Activated T-helper 9 cell treated with anti-CD3 and anti-CD28 coated beads, Interleukin-2, amount 50 U/mL, for 16 hours (primary cell): ENCODE results near the gene CEMIP2.

Experiments used
- DNase-seq: peaks from one replicate; pipeline ENCODE4 v3.0.0-alpha.2; 2020; ENCODE audit warnings: low read depth

Gene CEMIP2

DNA sequence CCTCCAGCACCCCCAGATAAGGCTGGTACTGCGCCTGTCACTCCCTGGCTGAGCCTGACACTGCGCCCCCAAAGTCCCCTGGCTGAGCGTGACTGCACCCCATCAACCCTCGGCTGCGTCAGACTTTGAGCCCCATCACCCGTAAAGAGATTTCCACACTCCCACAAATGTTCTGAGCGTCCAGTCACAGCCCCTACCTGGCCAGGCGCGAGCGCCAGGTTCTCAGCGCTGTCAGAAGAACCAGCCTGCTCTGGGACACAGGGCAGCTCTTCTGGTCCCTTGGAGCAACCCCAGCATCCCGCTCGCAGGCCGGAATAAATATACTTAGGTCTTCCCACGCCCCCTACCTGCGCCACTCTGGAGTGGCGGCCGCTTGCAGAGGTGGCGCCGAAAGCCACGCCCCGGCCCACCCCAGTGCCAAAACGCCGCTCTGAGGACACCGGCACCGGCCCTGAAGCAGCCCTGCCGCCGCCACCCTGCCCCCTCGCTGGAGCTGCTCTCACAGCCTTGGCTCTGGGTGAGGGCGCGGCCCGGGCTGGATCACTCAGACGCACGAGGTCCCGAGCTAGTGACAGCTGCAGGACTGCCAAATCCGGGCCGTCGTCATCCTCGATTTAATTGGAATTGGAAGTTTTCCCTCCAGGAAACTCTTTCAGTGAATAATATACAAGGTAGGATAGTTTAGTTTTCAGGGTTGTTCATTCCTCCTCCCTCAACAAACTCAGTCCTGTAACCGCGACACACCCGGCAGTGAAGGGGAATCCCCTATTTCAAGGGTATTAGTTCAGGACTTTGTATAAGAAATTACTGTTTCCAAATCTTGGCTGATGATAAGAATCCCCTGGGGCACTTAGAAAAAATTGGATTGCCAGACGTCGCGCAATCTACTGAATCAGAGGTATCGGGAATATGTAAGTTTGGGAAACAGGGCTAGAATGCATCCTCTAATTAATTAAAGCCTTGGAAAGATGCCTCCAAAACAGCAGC, 1.2 kb upstream of the CEMIP2 start:
- DNase-seq, result peak; percentile 51

DNA sequence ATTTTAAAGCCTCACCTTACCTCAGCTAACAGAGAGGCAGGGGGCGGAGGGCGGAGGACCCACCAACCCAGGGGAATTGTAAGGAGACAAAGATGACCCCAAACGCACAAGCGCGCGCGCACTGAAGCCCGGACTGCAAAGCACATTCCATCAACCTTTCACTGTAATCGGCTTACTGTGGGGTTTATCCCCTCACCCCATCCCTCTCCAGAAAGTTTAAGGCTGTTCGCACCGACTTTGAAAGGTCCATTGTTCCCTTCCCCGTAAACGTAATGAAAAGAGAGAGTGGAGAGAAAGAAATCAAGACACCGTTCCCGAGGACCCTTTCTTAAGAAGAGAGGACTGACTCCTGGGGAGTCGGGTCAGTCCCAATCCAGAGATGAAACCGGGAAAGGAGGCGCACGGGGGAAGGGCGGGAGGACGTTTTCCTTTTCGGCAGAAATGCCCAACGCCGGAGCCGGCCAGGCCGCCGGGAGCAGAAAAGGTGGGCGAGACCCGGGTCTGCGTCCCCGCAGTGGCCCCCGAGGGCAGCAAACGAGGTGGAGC, 464 bp downstream of the CEMIP2 start:
- DNase-seq, result no peak

DNA sequence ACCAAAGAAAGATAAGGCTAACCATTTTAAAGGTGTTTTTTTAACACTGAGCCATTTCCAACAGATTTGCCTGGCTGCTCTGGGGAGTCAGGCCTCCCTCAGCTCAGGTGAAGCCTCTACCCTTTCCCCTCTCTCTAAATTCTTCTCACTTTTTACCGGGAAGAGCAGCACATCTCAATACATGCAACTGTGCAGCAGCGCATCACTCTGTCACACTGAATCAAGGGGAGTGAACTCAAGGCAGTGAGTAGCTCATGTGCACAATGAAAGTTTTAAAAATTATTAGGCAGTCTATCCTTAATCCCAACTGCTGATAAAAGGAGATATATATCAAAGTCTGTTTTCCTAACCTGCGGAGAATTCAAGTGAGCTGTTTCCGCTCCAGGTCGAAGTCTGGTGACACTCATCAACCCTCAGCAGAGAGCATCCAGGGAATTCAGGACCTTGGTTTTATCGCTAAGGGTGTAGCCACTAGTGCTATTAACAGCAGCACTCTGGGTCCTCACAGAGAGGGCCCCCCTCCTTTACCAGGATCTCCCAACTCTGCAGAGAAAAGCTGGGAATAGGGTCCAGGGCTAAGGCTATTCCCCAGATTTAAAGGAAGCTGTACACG, 1.0 kb downstream of the CEMIP2 start:
- DNase-seq, result no peak

DNA sequence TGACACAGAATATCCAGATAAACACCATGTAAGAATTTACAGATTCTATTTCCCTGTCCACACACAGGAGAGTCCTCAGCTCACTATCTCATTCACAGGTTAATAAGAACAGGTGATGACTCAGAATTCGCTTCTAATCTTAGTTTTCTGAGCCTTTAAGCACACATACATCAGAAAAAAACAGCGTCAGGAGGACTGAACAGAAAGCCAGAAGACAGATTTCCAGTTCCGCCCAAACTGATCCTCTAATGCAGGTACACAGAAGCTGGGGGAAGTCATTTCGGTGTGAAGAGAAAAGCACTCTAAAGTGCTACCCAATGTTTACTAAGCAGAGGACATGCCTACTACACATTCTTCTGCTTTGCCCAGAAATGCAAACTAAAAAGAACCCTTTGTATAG, 1.6 kb downstream of the CEMIP2 start:
- DNase-seq, result no peak

DNA sequence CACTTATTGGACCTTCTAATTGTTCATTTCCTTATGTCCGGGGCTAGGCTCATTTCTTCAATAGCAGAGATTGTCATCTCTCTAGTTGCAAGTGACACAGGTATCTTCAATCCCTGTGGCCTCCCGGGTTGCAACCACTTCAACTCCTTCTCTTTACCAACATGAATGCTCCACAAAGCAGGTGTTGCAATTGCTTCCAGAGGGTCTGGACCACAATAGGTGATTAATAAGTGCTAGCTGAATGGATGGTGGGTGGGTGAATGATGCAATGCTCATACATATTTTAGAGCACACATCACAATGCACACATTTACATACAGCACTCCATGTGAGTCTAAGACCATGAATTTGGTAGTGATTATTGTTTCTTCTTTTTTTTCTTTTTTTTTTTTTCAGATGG, 2.6 kb downstream of the CEMIP2 start:
- no peak for DNase-seq

DNA sequence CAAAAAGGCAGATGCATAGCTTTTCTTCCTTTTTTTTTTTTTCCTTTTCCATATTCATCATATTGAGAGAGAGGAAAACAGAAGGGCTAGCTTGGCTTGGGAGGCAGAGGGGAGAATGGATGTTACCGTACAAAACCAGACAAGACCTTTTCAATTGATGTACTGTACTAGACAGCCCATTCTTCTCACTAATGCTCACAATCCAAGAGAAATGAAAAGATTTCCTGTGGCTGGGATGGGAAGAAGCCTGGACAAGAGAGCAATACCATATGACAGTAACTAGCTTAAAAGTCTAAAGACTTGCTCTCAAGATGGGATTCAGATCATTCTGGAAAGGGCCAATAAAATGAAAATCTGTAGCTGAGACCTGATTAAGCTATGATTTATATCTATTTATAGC, 3.4 kb downstream of the CEMIP2 start:
- no peak for DNase-seq

DNA sequence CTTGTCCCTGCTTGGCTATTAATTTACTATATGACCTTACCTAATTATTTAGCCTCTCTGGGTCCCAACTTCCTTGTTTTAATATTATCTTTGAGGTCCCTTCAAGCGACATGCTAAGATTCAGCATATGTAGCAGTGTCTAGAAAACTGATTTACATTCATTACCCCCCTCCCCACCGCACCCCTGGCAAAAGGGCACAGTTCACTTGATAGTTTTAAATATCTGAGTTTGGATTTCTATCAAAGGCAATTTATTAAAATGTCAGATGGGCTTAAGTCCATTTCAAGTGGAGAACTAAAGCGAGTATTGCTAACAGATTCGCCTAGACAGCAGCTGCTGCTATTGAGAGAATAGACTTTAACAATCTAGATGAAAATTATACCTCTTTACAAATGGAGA, 3.9 kb downstream of the CEMIP2 start:
- DNase-seq, result no peak

DNA sequence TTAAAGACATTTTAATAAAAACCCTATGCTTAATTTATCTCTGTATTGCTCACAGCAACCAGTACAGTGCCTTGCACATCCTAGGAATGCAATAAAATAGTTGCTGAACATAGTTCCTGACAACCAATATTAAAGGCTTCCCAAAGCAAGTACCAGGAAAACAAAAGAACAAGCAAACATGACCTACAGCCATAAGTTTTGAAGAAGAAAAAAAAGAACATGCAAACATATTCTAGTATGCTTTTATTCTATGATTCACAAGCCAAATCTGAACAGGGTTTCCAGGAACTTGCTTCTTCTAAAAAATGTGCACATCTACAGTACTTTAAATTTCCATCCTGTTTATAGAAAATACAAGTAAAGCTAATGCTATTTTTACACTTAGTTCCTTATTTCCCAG, 4.5 kb downstream of the CEMIP2 start:
- DNase-seq, result no peak

DNA sequence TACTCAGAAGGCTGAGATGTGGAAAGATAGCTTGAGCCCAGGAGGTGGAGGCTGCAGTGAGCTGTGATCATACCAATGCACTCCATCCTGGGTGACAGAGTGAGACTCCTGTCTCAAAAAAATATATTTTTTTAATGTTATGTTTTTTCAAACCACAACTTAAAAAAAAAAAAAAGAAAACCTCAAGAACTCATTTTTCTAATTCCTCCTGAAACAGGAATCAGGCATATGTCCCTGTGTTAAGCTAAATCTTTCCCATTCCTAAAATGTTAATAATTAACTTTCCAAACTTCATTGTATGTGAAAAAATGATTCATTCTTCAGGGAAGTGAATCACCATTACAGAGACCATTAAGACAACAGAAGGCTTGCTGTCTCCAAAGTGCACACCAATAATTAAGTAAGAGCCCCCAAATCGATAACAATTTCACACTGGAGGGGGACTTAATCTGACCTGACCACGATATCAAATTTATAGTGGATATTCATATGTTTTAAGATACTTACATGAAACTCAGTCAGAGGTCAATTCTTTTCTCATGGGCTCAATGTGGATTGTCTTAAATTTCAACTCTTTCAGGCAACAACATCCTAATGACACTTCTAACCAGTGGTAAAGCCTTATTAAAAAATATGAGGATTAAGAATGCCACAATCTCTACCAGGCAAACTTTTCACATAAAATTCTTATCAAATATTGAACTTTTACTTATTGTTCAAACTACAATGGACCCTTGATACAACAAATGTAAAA, 5.2 kb downstream of the CEMIP2 start:
- no peak for DNase-seq

DNA sequence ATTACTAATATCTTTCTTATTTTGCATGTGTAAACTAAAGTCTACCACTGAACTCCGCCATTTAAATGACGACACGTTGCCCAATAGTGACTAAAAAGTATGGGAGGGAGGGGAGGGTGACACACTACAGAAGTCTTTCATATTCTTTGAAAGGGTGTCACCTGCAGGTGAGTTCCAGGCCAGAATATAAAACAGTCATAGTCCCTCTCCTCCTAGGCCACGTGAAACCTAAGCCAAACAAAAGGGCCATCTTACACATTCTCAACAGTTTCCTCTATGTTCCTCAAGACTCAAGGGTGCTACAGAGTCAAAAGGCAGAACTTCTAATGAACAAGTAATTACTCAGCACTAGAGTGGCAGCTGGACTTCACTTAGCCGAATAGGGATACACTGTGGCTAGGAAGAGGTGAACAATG, 6.4 kb downstream of the CEMIP2 start:
- no peak for DNase-seq

DNA sequence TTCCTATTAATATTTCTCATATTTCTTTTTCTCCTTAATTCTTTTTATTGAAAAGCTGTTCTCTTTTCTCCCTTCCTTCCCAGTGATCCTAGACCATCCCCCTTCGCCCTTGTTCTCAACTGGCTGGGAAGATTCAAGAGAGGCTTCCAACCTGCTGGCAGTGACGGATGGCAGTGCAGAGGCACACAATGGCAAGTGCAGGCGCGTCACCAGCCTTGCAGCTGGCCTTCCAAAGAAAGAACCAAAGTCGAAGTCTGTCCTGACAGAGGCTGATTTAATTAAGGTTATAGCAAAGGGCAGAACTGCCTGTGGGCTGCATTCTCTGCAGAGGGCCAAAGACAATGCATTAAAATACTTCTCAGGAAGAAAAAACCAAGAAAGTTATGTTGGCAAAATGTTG, 7.4 kb downstream of the CEMIP2 start:
- no peak for DNase-seq

DNA sequence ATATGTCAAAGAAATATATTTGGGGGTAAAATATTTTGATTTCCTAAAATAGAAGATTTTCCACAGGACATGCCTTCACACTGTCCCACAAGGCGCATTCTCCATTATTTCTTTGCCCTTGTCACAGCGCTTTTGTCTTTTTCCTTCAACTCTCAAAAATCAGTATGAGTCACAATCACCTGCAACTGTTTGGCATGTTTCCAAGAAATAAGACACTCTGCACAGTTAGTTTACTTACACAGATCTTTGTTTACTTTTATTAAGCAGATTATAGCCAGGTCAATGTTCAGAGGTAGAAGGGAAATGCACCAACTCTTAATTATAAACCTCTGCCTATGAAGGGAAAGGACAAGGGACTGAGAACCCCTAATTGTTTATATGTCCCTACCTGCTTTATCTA, 9.5 kb downstream of the CEMIP2 start:
- no peak for DNase-seq

DNA sequence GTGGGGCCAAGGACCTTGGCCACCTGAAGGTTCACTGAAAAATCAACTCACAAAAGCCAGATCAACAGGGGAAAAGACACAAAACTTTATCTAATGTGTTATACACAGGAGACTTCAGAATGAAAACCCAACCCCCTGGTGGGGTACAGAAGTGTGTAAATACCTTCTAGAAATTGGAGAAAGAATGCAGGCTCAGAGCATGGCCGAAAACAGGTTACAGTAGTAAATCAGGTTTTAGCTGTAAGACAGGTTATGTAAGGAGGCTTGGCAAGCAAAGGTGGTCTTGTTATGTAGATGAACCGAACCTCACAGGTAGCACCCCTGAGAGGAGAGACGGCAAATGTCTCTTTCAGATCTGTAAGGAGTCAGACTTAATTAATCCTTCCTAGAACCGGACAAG, 10.0 kb downstream of the CEMIP2 start:
- no peak for DNase-seq

DNA sequence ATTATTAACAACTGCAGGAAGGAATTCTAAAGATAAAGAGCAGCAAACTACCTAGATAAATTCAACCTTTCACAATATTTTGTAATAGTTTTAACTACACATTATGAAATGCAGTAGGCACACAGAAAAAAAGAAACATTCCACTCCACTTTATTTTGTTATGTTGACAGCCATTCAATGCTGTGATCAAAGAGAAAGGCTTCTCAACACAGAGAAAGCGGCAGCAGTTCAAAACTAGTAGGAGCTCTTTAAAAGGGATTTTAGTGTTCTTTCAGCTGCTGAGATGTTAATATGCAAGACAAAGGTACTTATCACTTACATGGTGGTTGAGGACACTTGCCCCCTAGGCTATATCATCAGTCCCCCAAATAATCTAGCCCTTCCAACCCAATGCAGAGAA, 11.6 kb downstream of the CEMIP2 start:
- no peak for DNase-seq

DNA sequence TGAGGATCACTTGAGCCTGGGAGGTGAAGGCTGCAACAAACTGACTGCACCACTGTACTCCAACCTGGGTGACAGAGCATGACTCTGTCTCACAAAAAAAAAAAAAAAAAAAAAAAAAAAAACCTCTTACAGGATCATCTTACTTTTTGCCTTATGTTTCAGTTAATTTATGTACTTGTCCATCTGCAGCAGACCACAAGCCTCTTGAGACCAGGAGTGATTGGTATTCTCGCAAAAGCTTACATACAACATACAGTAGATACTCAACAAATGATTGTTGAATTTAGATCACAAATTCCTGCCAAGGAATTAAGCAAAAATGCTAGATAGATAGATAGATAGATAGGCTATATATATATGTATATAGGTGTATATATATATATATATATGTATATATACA, 12.4 kb downstream of the CEMIP2 start:
- no peak for DNase-seq

DNA sequence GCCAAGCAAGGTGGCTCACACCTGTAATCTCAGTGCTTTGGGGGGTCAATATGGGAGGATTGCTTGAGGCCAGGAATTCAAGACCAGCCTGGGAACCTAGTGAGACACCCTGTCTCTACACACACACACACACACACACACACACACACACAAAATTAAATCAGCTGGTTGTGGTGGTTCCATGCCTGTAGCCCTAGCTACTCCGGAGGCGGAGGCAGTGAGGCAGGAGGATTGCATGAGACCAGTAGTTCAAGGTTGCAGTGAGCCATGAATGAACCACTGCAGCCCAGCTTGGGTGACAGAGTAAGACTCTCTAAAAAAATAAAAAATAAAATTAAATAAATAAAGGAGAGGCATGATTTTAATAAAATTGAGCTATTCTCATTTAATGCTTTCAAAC, 13.1 kb downstream of the CEMIP2 start:
- no peak for DNase-seq

DNA sequence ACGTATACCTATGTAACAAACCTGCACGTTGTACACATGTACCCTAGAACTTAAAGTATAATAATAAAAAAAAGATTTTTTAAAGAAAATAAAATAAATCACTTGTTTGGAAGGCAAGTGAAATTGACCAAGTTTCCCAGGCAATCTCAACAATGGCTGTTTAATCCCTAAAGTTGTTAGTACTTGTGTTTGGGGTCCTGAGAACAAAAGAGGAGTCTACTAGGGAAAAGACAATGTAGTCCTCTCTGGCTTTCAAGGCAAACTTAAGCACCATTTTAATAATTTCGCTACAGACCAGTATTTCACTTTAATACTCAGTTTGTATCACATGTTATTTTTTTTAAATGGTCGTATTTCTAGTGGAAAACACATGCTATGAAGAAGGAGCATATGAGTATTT, 14.2 kb downstream of the CEMIP2 start:
- no peak for DNase-seq

DNA sequence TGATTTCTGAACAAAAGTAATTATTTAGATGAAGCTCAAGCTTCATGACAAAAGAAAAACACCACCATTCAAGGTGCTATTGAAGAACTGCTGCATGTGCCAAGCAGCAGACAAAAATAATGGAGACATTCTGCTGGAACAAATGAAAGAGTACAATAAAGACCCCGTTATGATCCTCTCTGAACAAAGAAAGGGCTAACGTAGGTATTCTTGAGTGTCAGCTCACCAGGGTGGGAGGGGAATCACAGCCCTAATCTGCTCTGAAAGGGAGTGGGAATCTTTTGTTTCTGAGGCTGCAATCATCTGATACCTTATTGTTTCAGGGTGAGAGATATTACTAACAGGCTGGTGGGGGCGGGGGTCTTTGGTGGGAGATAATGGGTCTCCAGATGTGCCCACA, 15.4 kb downstream of the CEMIP2 start:
- DNase-seq, result no peak

DNA sequence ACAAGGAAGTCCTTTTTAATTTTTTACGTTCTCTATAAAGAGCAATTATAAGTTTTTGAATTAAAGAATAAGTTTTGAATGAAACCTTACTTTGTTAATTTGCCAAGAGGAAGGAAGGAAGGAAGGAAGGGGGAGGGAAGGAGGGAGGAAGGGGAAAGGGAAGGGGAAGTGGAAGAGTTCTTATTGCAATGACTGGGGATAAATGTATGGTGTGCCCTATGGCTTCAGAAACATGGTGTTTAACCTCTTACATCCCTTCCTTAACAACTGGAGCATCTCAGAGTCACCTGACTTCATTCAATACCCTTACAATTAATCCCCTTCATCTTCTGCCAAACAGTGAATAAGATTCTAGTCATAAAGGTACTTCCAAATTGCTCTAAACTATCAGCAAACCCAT, 16.0 kb downstream of the CEMIP2 start:
- no peak for DNase-seq

DNA sequence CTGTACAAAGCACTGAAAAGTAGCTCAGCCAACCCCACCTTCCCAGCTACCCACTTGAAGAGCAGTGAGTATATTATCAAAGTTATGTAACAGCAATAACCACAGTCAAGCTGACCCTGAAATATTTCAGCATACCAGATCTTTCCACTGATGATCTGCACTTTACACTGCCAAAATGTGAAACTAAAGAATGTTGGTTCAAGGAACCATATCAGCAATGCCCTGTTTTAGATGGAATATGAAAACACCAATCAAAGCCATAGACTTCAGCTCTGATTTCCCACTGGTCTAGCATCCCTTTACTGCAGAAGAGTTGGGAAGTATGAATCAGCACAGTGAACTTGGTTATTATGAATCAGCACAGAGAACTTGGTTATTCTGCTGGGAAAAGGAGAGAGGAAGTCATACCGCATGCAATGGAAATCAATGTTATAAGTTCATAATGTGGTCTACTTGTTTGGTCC, 20.0 kb downstream of the CEMIP2 start:
- DNase-seq, result no peak

DNA sequence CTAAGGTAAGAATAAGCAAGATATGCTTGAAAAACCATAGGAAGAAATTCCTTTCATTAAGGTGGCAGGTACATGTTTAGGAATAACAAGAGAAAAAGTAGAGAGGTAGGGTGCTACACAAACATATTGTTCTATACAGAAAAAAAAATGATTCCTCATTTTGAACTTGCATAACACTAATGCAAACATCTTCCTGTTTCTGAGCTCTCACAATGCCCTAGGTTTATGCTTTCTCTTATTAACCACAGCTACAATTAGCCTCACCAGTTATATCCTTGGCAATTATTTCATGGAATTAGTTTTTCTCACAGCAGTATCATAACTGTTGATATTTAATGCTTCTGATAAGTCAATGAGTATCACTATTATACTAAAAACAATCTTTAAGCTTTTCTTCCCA, 20.7 kb downstream of the CEMIP2 start:
- DNase-seq, result no peak

DNA sequence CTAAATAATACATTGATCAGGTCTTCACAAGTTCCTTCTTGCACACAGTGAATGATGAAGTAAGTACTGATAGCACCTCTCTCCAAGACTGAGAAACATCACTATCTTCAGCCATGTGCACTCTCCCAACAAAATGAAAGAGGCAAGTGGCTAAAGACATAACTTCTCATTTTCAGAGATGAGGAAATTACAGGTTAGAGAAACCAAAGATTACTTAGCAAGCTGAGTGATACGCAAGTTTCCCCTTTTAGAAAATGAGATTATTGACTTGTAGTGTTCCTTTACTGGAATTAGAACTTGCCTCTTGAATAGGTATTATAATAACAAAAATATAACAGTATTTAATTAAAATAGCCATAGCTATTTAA, 21.6 kb downstream of the CEMIP2 start:
- DNase-seq, result no peak
